ENCODE data around the gene EAPP.
"Not testable (repeated sequence)": the region's sequence is repeated elsewhere in the genome, so short reads cannot be mapped to it uniquely, and the experiment has no call there.

DNA sequence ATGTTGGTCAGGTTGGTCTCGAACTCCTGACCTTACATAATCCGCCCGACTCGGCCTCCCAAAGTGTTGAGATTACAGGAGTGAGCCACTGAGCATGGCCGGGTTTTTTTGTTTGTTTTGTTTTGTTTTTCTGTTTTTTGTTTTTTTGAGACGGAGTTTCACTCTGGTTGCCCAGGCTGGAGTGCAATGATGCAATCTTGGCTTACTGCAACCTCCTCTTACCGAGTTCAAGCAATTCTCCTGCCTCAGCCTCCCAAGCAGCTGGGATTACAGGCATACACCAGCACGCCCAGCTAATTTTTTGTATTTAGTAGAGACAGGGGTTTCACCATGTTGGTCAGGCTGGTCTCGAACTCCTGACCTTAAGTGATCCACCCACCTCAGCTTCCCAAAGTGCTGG, 35.5 kb downstream of the EAPP start:
- TF ChIP-seq, protein P1, sequence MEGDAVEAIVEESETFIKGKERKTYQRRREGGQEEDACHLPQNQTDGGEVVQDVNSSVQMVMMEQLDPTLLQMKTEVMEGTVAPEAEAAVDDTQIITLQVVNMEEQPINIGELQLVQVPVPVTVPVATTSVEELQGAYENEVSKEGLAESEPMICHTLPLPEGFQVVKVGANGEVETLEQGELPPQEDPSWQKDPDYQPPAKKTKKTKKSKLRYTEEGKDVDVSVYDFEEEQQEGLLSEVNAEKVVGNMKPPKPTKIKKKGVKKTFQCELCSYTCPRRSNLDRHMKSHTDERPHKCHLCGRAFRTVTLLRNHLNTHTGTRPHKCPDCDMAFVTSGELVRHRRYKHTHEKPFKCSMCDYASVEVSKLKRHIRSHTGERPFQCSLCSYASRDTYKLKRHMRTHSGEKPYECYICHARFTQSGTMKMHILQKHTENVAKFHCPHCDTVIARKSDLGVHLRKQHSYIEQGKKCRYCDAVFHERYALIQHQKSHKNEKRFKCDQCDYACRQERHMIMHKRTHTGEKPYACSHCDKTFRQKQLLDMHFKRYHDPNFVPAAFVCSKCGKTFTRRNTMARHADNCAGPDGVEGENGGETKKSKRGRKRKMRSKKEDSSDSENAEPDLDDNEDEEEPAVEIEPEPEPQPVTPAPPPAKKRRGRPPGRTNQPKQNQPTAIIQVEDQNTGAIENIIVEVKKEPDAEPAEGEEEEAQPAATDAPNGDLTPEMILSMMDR (conservative IDR thresholded peaks at IDR 0.05; ENCODE audit: low read depth, low read length) = not testable (repeated sequence)
- TF ChIP-seq, protein P2, sequence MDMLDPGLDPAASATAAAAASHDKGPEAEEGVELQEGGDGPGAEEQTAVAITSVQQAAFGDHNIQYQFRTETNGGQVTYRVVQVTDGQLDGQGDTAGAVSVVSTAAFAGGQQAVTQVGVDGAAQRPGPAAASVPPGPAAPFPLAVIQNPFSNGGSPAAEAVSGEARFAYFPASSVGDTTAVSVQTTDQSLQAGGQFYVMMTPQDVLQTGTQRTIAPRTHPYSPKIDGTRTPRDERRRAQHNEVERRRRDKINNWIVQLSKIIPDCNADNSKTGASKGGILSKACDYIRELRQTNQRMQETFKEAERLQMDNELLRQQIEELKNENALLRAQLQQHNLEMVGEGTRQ (IDR thresholded peaks at IDR 0.05; ENCODE audit: low read depth, low read length) = not testable (repeated sequence)
- not testable (repeated sequence) for TF ChIP-seq MAZ (IDR thresholded peaks at IDR 0.05; ENCODE audit: borderline replicate concordance, low read depth, low read length); POLR2A (IDR thresholded peaks at IDR 0.05; ENCODE audit: low read depth, low read length); RFX5 (IDR thresholded peaks at IDR 0.05; ENCODE audit: low read depth, low read length); CEBPB (IDR thresholded peaks at IDR 0.05; ENCODE audit: low read depth, low read length); BHLHE40 (IDR thresholded peaks at IDR 0.05; ENCODE audit: low read depth, low read length); RAD21 (IDR thresholded peaks at IDR 0.05; ENCODE audit: low read length); SMC3 (IDR thresholded peaks at IDR 0.05; ENCODE audit: low read depth, low read length); CHD1 (IDR thresholded peaks at IDR 0.05; ENCODE audit: low read depth, low read length)

All from IMR-90 (cell line).